ENCODE measurements around the gene CHRM3. TPM values are rescaled to one million over a fixed set of nuclear protein-coding genes. Genes with fewer than 3 reads are reported as not detected.

Gene CHRM3
- polyA plus RNA-seq, 12 donors, result 0.69 to 6.9 (median 1.8) TPM; not detected in 1

DNA sequence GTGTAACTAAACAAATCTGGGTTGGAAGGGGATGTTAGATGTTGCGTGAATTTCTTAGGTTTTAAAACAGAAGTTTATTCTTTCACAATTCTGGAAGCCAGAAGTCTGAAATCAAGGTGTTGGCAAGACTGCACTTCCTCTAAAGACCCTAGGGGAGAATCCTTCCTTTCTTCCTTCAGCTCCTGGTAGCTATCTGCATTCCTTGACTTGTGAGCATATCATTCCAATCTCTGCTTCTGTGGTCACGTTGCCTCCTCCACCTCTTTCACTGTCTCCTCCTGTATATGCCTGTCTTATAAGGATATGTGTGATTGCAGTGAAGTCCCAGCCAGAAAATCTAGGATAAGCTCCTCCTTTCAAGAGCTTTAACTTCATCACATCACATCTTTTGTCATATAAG, 7.7 kb downstream of the CHRM3 start:
- no peak for DNase-seq

- no peak for DNase-seq
Measured at GRCh38 chr1:239413916-239414315, 27.5 kb downstream of the CHRM3 start.

- DNase-seq, result no peak
Measured at GRCh38 chr1:239417221-239417620, 30.9 kb downstream of the CHRM3 start.

DNA sequence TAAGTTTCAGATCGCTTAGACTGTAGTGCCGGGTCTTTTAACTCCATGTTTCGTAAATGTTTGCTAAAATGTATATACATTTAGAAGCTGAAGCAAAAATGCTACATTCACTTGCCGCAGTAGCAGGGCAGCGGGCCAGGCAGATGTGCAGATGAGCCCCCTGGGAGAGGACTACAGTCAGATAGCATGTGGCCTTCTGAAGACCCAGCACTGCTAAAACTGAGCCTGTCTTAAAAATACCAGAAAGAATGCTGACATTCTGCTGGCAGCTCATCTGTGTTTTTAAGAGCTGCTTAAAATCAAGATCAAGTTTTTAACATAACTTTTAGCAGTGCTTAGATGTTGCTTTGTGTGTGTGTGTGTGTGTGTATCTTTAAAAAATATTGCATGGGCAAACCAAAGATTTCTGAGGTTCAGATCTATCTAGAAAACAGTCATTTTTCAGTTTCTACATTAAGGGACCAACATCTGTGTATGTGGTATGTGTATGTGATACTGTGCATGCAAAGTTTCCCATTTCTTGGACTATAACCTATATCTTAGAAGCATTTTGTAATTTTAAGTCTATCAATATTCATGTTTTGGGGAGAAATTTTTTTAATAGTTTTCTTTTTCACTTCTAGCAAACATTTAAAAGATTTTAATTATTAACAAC, 31.7 kb downstream of the CHRM3 start:
- peak; percentile 26 for DNase-seq

DNA sequence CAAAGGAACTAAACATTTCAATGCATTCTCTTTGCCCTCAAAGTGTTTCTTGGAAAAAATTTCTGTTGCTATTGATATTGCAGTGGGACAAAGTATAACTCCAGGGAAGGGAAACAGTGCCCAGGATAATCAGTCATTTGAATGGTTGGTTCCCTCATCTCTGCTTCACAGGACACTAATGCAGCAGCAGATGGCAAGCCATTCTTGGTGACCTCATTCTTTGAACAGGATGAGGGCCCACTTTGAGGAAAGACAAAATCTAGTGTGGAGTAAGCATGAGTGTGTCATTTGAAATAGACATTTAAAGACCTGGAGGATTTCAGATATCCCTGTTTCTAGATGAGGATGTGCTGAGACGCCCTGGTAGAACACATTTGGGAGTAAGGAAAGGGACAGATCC, 32.3 kb downstream of the CHRM3 start:
- no peak for DNase-seq

- DNase-seq, result no peak
Measured at GRCh38 chr1:239421811-239422210, 35.4 kb downstream of the CHRM3 start.

- no peak for DNase-seq
Measured at GRCh38 chr1:239422818-239423217, 36.5 kb downstream of the CHRM3 start.

DNA sequence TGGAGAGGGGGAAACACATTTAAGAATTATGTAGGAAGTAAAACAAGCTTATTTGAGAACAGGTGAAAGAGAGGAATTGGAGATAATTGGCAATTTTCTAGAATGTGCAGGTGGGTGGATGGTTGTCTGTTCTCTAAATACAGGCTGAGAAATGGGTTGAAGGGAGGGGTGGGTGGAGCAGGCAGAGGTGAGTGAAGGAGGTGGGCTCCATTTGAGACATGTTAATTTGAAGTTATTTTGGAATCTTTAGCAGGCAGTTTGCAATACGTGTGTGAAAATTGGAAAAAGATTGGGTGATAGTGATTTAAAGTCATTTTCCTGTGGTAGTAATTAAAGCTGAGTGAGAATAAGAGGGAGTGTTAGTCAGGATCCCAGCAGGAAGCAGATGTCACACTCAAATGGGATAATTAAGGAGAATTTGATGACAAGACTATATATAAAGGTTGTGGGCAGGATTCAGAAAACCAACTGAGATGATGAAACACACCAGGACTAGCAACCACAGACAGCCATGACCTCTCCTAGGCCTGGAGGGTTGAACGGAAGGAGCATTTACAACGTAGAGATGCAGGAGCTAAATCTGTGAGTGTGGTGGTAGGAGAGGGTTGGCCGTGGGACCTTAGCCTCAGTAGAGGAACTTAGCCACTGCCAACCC, 40.6 kb downstream of the CHRM3 start:
- DNase-seq, result no peak

- DNase-seq, result no peak
Measured at GRCh38 chr1:239427712-239428111, 41.3 kb downstream of the CHRM3 start.

GRCh38 chr1:239428120-239428710, 41.8 kb downstream of the CHRM3 start:
- no peak for DNase-seq

- DNase-seq, result no peak
Measured at GRCh38 chr1:239429163-239429562, 42.8 kb downstream of the CHRM3 start.

DNA sequence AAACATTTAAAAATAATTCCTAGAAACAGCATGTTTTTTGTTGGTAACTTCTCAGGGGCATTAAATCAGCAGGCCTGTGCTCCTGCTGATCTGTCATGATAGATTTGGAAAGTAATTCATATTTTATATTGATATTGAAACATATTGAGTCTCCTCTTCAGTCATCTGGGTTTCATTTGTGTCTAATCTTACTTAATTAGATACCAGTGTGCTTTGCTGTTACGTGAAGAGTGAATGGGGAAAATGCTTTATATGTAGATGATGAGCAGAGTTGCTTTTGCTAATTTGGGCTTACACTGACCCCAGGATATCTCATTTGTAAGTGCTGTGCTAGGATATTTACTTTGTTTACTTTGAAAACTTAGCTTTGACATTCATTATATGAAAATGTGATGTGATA, 45.9 kb downstream of the CHRM3 start:
- no peak for DNase-seq

DNA sequence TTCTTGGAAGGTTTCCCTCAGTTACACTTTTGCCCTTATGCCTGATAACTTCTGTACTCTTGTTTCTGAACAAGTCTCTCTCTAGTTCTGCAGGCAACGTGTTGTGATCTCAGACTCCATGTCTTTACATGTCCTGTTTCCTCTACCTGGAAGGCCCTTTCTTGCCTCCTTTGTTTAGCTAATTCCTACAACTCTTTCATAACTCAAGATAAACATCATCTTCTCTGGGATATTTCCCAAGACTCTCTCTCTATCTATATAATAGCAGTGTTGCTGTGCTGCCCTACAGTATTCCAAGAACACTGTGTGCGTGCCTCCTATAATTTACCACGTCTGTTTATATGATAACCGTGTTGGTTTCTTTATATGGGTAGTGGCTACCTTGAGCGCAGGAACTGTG, 47.8 kb downstream of the CHRM3 start:
- DNase-seq, result no peak
